DND-41 (cell line): ENCODE measurements around the gene ONECUT3.

Source experiments
- ATAC-seq: fragments of 200-7000 bp; cut with Tn5 transposase; 3 replicates; pipeline ENCODE4 v1.9.1; 2021; ENCODE audit warnings: low read depth; ENCODE audit not compliant: insufficient read depth
- DNase-seq: peaks from one replicate; pipeline ENCODE4 v3.0.0-alpha.2; 2020
- H2AFZ ChIP-seq: 2 replicates; pipeline ENCODE4 v1.6.0; 2012; ENCODE audit warnings: low read depth, low read length
- H3K27ac ChIP-seq: 2 replicates; pipeline ENCODE4 v1.5.1; 2012; ENCODE audit warnings: low read length, inconsistent platforms
- H3K27me3 ChIP-seq: fragments of 200-600 bp; sonication (generic); 2 replicates; pipeline ENCODE4 v1.6.0; 2012; ENCODE audit warnings: low read length, mild to moderate bottlenecking, inconsistent platforms; ENCODE audit not compliant: insufficient read depth, poor library complexity
- H3K36me3 ChIP-seq: 2 replicates; pipeline ENCODE4 v1.5.1; 2012; ENCODE audit warnings: low read length, inconsistent platforms; ENCODE audit not compliant: insufficient read depth
- H3K4me1 ChIP-seq: 2 replicates; pipeline ENCODE4 v1.5.1; 2012; ENCODE audit warnings: mild to moderate bottlenecking, low read length; ENCODE audit not compliant: insufficient read depth
- H3K4me2 ChIP-seq: 2 replicates; pipeline ENCODE4 v1.6.0; 2012; ENCODE audit warnings: mild to moderate bottlenecking, moderate library complexity, low read length, inconsistent platforms; ENCODE audit not compliant: insufficient read depth
- H3K4me3 ChIP-seq, 2 experiments: fragments of 200-600 bp in 1 of 2; shearing (Covaris generic) in 1 of 2; 2 replicates each; pipeline ENCODE4 v1.5.1; 2012 to 2016; ENCODE audit warnings: inconsistent platforms in 2 of 2, low read length in 2 of 2, mild to moderate bottlenecking in 2 of 2, low read depth in 1 of 2, moderate library complexity in 1 of 2
- H3K79me2 ChIP-seq: 2 replicates; pipeline ENCODE4 v1.6.0; 2012; ENCODE audit warnings: low read length, inconsistent platforms; ENCODE audit not compliant: insufficient read depth
- H3K9ac ChIP-seq: 2 replicates; pipeline ENCODE4 v1.6.0; 2012; ENCODE audit warnings: low read depth, mild to moderate bottlenecking, inconsistent platforms, low read length, moderate library complexity
- H3K9me3 ChIP-seq: 2 replicates; pipeline ENCODE4 v1.5.1; 2012; ENCODE audit warnings: low read length, moderate library complexity, mild to moderate bottlenecking, inconsistent platforms; ENCODE audit not compliant: insufficient read depth, severe bottlenecking
- H4K20me1 ChIP-seq: 2 replicates; pipeline ENCODE4 v1.6.0; 2012; ENCODE audit warnings: low read length; ENCODE audit not compliant: insufficient read depth
- EZH2 ChIP-seq: IDR thresholded peaks from 3 replicates; pipeline ENCODE4 v1.6.1; 2012; ENCODE audit warnings: borderline replicate concordance, low read depth, mild to moderate bottlenecking, moderate library complexity, low read length, inconsistent platforms; ENCODE audit not compliant: severe bottlenecking
- TF ChIP-seq, protein P1 (sequence below): IDR thresholded peaks from 2 replicates; pipeline ENCODE4 v1.5.1; 2012; ENCODE audit warnings: borderline replicate concordance, low read length, moderate library complexity, mild to moderate bottlenecking; ENCODE audit not compliant: poor library complexity, severe bottlenecking; ENCODE audit errors: extremely low read depth

The ONECUT3 gene

DNA sequence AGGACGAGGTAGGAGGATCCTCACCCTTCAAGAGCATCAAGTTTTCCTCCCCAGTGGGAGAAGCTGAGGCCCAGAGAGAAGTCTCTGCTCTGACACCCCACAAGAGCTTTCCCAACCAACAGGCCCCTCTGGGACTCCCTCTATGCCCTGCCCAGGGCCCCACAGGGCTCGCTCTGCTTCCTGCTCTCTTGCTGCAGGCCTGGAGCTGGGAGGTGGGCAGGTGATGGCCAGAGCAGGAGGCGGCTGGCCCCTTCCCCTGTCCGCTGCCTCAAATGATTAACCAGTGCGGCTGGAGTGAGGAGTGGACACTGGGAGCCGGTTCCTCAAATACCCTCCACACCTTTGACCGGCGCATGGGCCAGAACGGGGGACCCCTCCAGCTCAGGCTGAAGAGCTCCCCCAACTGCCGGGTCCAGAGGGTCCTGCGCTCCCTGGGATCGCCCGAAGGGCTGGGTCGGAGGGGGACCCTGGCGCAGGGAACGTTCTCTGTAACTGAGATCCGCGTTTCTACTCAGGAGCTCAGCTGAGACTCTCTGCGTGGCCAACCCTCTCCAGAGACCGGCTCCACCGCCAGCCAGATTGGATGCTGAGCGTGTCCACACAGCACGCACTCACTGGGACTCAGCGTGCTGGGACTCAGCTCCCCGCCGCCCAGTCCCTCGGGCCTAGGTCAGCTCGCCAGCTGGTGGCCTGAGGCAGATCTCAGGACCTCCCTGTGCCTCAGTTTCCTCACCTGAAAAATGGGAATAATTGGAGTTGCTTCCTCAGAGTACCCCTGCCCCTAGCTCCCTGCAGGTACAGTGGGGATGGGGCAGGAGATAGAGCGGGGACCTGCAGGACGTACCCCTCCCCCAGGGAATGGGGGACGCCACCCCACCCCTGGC lies 6.7 kb upstream of the ONECUT3 start:
- Histone ChIP-seq H4K20me1 (peaks cover 3% of the 10 kb centered on the region), H3K9ac (no peak overlapping the region), H3K27ac (no peak overlapping the region), H2AFZ (no peak overlapping the region), H3K27me3 (peaks cover 3% of the 10 kb centered on the region), H3K4me1 (no peaks in the 10 kb centered on the region), H3K79me2 (no peaks in the 10 kb centered on the region), H3K9me3 (no peaks in the 10 kb centered on the region), H3K36me3 (no peaks in the 10 kb centered on the region), H3K4me3 (no peak overlapping the region), H3K4me2 (no peak overlapping the region)
- ATAC-seq (no peak; the same call in 2 of the 3 replicates), DNase-seq (no peak)
- TF ChIP-seq, protein P1, sequence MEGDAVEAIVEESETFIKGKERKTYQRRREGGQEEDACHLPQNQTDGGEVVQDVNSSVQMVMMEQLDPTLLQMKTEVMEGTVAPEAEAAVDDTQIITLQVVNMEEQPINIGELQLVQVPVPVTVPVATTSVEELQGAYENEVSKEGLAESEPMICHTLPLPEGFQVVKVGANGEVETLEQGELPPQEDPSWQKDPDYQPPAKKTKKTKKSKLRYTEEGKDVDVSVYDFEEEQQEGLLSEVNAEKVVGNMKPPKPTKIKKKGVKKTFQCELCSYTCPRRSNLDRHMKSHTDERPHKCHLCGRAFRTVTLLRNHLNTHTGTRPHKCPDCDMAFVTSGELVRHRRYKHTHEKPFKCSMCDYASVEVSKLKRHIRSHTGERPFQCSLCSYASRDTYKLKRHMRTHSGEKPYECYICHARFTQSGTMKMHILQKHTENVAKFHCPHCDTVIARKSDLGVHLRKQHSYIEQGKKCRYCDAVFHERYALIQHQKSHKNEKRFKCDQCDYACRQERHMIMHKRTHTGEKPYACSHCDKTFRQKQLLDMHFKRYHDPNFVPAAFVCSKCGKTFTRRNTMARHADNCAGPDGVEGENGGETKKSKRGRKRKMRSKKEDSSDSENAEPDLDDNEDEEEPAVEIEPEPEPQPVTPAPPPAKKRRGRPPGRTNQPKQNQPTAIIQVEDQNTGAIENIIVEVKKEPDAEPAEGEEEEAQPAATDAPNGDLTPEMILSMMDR = no peak
- no peak for TF ChIP-seq EZH2

DNA sequence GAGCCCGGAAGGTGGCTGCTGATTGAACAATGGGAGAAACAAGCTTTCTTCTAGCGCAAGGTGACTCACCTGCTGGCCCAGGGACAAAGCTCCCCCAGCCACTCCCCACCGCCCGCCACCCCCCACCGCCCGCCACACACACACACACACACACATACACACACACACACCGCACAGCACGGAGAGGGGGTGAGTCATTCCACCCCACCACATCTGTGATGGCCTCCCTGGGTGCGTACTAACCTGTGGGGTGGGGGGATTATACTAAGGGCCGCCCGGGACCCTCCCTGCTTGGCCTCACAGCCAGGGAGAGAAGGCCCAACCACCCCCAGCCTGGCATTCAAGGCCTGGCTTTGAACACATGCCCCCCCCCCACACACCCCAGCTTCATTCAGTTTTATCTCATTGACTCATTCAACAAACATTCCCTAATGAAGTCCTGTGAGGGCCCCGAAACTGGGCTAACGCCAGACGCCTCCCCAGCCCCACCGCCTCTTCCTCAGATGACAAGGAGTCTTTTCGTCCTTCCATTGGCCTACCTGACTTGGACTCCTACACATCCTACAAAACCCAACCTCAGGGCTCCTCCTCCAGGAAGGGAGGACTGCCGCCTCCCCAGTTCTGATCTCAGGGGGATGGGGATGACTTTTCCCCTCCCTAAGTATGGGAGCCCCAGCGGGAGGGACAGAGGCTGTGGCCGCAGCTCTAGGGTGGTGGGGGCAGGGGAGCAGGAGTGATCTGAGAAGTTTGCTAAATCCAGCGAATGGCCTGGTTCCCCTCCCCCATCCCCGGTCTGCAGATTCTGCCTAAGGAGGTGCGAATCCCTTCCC lies 5.8 kb upstream of the ONECUT3 start:
- no peak overlapping the region for H3K4me2 ChIP-seq
- H2AFZ ChIP-seq = no peak overlapping the region
- no peaks in the 10 kb centered on the region for H3K4me1 ChIP-seq
- ATAC-seq = no peak
- H3K79me2 ChIP-seq = no peaks in the 10 kb centered on the region
- no peak overlapping the region for H3K4me3 ChIP-seq
- no peaks in the 10 kb centered on the region for H3K36me3 ChIP-seq
- no peak overlapping the region for H3K27ac ChIP-seq
- H4K20me1 ChIP-seq = peaks cover 3% of the 10 kb centered on the region
- TF ChIP-seq EZH2 = no peak
- TF ChIP-seq, protein P1 = no peak
- no peak for DNase-seq
- peaks cover 3% of the 10 kb centered on the region for H3K27me3 ChIP-seq
- no peaks in the 10 kb centered on the region for H3K9me3 ChIP-seq
- no peak overlapping the region for H3K9ac ChIP-seq

DNA sequence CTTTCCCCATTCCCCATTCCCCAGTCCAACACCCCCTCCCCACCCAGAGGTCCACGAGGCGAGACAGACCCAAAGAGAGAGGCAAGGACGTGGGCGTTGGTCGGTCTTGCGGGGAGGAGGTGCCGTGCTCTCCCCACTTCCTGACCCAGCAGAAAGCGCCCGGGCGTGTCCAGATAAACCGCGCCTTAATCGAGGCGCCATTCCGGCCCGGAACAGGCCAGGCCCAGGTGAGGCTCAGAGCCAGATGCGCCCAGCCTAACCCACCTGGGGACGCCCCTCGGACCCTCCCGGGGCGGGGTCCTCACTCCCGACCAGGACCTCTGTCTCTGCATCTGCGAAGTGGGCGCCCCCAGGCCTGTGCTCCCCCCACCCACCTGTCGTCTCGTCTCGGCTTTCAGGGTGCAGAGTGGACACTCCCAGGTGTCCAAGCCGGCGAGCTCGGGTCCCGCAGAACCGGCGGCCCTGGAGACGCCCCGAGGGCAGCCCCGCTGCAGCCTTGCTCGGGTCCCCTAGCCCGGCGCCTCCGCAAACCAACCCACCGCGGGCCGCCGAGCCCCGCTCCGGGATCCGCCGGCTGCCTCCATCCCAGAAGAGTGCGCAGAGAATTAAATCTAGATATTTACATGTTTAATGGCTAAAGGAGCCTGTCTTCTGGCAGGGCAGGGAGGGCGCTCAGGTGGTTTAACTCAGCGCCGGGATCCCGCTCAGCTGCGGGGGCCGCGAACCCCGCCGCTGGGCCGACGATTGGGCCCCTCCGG lies 5.0 kb upstream of the ONECUT3 start:
- Histone ChIP-seq H3K27me3 (peaks cover 3% of the 10 kb centered on the region), H3K4me3 (no peak overlapping the region), H3K9me3 (no peaks in the 10 kb centered on the region), H3K36me3 (no peaks in the 10 kb centered on the region), H4K20me1 (peaks cover 3% of the 10 kb centered on the region), H3K9ac (no peak overlapping the region), H3K27ac (no peak overlapping the region), H2AFZ (no peak overlapping the region), H3K79me2 (no peaks in the 10 kb centered on the region), H3K4me1 (no peaks in the 10 kb centered on the region), H3K4me2 (no peak overlapping the region)
- no peak for DNase-seq
- TF ChIP-seq, protein P1 = no peak
- no peak for TF ChIP-seq EZH2
- ATAC-seq = no peak
